ENCODE data around the gene RPS6KB2. TPM values are rescaled to one million over a fixed set of nuclear protein-coding genes. Genes with fewer than 3 reads are reported as not detected.
"Not testable (repeated sequence)": the region's sequence is repeated elsewhere in the genome, so short reads cannot be mapped to it uniquely, and the experiment has no call there.

The RPS6KB2 gene
- total RNA-seq, 1 donor from 2014 or later, result 24.6 TPM

- DNase-seq (peak; percentile 97), ATAC-seq (ENCODE audit: poor library complexity) (peak; percentile 95)
- intact Hi-C loops (cut with DNase I), result loop anchor here (2.0 to 5.0 kb wide), 2 partner anchors 38 to 68 kb away; partner anchors contain the start of genes CDK2AP2, PITPNM1 and PPP1CA
Measured at GRCh38 chr11:67468759-67469507, 40.6 kb downstream of the RPS6KB2 start, which contains the start of gene TMEM134. Gene TMEM134, minus strand, starts transcription at chr11:67469251. Its CDS starts 59 bp downstream, at chr11:67469192.

GRCh38 chr11:67469508-67469811 is 41.2 kb downstream of the RPS6KB2 start:
- DNase-seq (peak; percentile 34), ATAC-seq (ENCODE audit: poor library complexity) (no peak)
- intact Hi-C loops (cut with DNase I), result loop anchor here (2.0 to 5.0 kb wide), 2 partner anchors 38 to 69 kb away; partner anchors contain the start of genes CDK2AP2, PITPNM1 and PPP1CA

- DNase-seq (no peak), ATAC-seq (ENCODE audit: poor library complexity) (no peak)
- intact Hi-C loops (cut with DNase I), result no loop called here
Measured at GRCh38 chr11:67470337-67471002, 42.2 kb downstream of the RPS6KB2 start.

GRCh38 chr11:67472882-67473281 is 44.6 kb downstream of the RPS6KB2 start:
- ATAC-seq (ENCODE audit: poor library complexity), result no peak
- intact Hi-C loops (cut with DNase I), result no loop called here

GRCh38 chr11:67476692-67477091 is 48.4 kb downstream of the RPS6KB2 start:
- DNase-seq; intact Hi-C loops (cut with DNase I); ATAC-seq (ENCODE audit: poor library complexity): not testable (repeated sequence)

More at GRCh38 chr11:67472882-67473281, 44.6 kb downstream of the RPS6KB2 start:
- no peak for DNase-seq

GRCh38 chr11:67477344-67478050 is 49.2 kb downstream of the RPS6KB2 start:
- DNase-seq; intact Hi-C loops (cut with DNase I); ATAC-seq (ENCODE audit: poor library complexity): not testable (repeated sequence)

- ATAC-seq (ENCODE audit: poor library complexity) (no peak), DNase-seq (no peak)
- intact Hi-C loops (cut with DNase I), result no loop called here
Measured at GRCh38 chr11:67482275-67482826, 54.1 kb downstream of the RPS6KB2 start.

GRCh38 chr11:67482827-67483798 is 54.8 kb downstream of the RPS6KB2 start, which contains the start of gene AIP:
Gene AIP, plus strand, starts transcription at chr11:67483026. Its CDS starts 133 bp downstream, at chr11:67483159.
- intact Hi-C loops (cut with DNase I), result no loop called here
- peak; percentile 98 for DNase-seq
- peak; percentile 99 for ATAC-seq (ENCODE audit: poor library complexity)

- intact Hi-C loops (cut with DNase I), result no loop called here
- ATAC-seq (ENCODE audit: poor library complexity), result no peak
- DNase-seq, result no peak
Measured at GRCh38 chr11:67483831-67484665, 55.8 kb downstream of the RPS6KB2 start.

- ATAC-seq (ENCODE audit: poor library complexity), result no peak
- intact Hi-C loops (cut with DNase I), result no loop called here
- DNase-seq, result peak; percentile 49
Measured at GRCh38 chr11:67484847-67485311, 56.6 kb downstream of the RPS6KB2 start.

Other genes starting within 250 kb of the RPS6KB2 start
- 53.4 TPM for gene GRK2, start 162.0 kb upstream of the RPS6KB2 start, total RNA-seq
- gene ANKRD13D, start 139.2 kb upstream of the RPS6KB2 start, total RNA-seq, result 11.6 TPM
- gene SSH3, start 125.0 kb upstream of the RPS6KB2 start, total RNA-seq, result 12.1 TPM
- 39.9 TPM for gene POLD4, start 74.9 kb upstream of the RPS6KB2 start, total RNA-seq
- 0.27 TPM for gene CLCF1, start 54.9 kb upstream of the RPS6KB2 start, total RNA-seq
- gene RAD9A, start 36.5 kb upstream of the RPS6KB2 start, total RNA-seq, result 5.7 TPM
- gene PPP1CA, start 26.6 kb upstream of the RPS6KB2 start, total RNA-seq, result 103 TPM
- 1.00 TPM for gene TBC1D10C, start 24.4 kb upstream of the RPS6KB2 start, total RNA-seq
- gene CARNS1, start 12.8 kb upstream of the RPS6KB2 start, total RNA-seq, result 15.0 TPM
- 1.0 TPM for gene PTPRCAP, start 9.2 kb downstream of the RPS6KB2 start, total RNA-seq
- gene CORO1B, start 15.0 kb downstream of the RPS6KB2 start, total RNA-seq, result 27.1 TPM
- not detected for gene GPR152, start 24.2 kb downstream of the RPS6KB2 start, total RNA-seq
- gene CABP4, start 26.9 kb downstream of the RPS6KB2 start, total RNA-seq, result 0.75 TPM
- gene TMEM134, start 40.8 kb downstream of the RPS6KB2 start, total RNA-seq, result 82.9 TPM
- 50.6 TPM for gene AIP, start 54.5 kb downstream of the RPS6KB2 start, total RNA-seq
- 39.0 TPM for gene PITPNM1, start 76.9 kb downstream of the RPS6KB2 start, total RNA-seq
- 57.8 TPM for gene CDK2AP2, start 79.7 kb downstream of the RPS6KB2 start, total RNA-seq
- not detected for gene CABP2, start 95.0 kb downstream of the RPS6KB2 start, total RNA-seq
- gene GSTP1, start 155.3 kb downstream of the RPS6KB2 start, total RNA-seq, result 361 TPM
- gene NDUFV1, start 178.4 kb downstream of the RPS6KB2 start, total RNA-seq, result 754 TPM
- gene NUDT8, start 201.4 kb downstream of the RPS6KB2 start, total RNA-seq, result 110 TPM
- 0.51 TPM for gene TBX10, start 211.3 kb downstream of the RPS6KB2 start, total RNA-seq
- gene ACY3, start 222.2 kb downstream of the RPS6KB2 start, total RNA-seq, result not detected
- not detected for gene ALDH3B2, start 246.1 kb downstream of the RPS6KB2 start, total RNA-seq